NK-92 (cell line): ENCODE data around the gene AASDHPPT.

Experiments
- DNase-seq: peaks from one replicate; lab custom pipeline; 2025; ENCODE audit not compliant: unreplicated experiment; lab: John Stamatoyannopoulos, UW

The AASDHPPT gene

GRCh38 chr11:106082096-106082495 lies 4.6 kb downstream of the AASDHPPT start:
- DNase-seq: no peak

DNA sequence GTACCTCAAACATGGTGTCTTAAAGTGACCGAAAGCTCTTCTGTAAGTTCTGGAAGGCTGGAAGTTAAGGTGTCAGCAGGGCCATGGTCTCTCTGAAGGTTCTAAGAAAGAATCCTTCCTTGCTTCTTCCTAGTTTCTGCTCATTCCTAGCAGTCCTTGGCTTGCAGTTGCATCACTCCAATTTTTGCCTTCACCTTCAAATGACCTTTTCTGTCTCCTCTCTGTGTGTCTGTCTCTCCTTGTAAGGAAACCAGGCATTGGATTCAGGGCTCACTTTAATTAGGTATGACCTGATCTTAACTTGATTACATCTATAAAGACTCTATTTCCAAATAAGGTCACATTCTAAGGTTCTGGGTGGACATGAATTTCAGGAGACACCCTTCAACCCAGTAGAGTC lies 8.7 kb downstream of the AASDHPPT start:
- DNase-seq: no peak

GRCh38 chr11:106086850-106087249 lies 9.4 kb downstream of the AASDHPPT start:
- no peak for DNase-seq

DNA sequence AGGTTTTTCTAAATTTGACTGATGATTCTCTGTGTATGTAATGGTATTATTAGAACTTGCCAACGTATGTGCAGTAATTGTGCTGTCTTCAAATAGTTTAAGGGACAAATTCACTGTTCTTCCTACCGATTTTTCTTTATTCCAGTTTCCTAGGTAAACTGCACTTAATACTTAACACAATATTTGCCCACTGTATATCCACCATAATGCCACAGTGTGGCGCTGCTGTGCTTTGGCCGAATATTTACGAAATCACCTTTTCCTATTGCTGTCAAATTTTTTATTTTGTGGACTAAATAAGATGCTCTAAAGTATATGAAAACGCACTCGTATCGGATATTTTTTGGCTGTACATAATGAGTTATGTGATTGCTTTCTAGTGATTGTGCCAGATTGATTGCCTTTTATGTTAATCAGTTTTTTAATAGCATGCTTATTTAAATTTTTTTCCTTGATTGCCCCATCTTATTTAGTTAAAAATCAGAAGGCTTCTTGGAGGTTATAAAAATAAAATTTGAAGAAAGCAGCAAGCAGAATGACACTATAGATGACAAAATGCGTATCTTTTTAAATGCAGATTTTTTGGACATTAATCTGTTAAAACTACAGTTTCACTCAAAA lies 10.5 kb downstream of the AASDHPPT start:
- no peak for DNase-seq

- no peak for DNase-seq
Observed at GRCh38 chr11:106088896-106089295, 11.4 kb downstream of the AASDHPPT start.

GRCh38 chr11:106091480-106092123 lies 14.1 kb downstream of the AASDHPPT start:
- DNase-seq: no peak

GRCh38 chr11:106092446-106092845 lies 15.0 kb downstream of the AASDHPPT start:
- no peak for DNase-seq

GRCh38 chr11:106098893-106099553 lies 21.6 kb downstream of the AASDHPPT start:
- DNase-seq: no peak

DNA sequence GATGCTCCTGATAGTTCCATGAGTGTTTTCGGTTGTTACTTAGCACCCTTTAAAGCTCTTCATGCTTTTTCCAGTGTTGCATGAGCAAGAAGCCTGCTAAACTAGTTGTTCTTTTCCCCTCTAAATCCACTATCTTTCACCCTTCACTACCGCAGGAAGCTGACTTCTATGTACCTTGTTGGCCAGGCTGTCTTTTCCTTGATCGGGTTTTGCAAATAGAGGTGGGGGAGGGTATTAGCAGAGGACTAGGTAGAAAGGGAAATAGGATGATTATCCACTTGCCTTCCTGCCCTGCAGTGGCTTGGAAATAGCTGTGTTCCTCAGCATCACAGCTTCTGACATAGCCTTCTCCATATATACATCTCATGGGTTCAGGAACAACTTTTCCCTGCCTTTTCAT lies 23.9 kb downstream of the AASDHPPT start:
- no peak for DNase-seq

DNA sequence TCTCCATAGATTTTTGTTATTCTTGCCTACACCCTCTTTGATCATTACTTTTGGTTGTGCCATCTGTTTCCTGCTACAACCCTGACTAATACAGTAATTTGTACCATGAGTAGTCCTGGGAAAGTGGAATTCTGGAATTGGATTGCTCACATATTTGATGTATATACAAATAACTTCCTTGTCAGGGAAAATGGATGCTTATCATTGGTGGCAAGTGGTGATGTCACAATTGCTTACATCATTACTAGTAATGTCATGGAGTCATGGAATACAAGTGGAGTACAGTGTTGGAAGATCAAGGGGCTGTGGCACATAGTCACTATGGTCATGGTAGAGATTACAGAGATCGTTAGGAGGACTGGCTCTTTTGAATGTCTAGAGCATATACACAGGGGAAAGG lies 24.4 kb downstream of the AASDHPPT start:
- no peak for DNase-seq

DNA sequence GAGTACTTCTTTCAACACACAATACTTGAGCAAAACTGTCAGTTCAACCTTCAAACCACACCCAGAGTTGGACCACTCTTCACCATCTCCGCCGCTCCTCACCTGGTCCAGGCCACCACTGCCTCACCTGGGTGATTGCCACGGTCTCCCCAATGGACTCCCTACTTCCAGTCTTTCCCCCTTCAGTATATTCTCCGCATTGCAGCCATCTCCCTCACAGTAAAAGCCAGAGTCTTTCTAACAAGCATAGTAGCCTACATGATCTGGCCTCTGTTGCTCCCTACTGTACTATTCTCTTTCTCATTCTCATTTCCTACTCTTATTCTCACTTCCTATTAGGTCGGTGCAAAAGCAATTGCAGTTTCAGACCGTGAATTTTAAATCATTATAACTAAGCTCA lies 28.5 kb downstream of the AASDHPPT start:
- DNase-seq: no peak

DNA sequence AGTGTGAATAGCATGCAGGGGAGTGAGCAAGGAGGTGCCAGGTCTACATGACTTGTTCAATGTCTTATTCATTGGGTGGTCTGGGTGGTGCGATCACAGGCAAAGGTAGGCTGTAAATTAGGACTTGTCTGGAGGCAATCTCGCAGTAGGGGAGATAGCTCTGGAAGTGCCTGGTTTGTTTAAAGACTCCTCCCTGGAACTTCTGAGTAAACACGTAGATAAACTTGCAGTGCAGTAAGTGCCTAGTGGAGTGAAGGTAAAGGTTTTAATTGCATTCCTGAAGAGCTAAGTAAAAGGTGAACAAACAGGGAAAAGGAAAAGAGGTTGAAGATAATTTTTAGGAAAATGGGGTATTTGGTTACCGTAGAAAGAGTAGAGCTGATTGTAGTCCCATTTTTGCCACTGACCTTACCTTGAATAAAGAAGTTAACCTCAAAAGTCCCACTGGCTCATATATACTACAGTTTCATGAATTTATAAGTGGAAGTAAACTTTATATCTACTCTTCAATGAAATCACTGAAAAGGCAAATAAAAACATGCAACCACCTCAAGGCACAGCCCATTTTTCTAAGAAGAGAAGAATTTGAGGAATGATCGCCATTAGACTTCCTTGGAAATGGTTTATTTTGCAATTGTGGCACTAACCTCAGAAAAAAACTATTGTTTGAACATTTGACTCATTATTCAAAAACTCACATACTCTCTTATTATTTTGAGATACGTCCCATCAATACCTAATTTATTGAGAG lies 44.3 kb downstream of the AASDHPPT start:
- DNase-seq: no peak

- DNase-seq: no peak
Observed at GRCh38 chr11:106127604-106128003, 50.1 kb downstream of the AASDHPPT start.

DNA sequence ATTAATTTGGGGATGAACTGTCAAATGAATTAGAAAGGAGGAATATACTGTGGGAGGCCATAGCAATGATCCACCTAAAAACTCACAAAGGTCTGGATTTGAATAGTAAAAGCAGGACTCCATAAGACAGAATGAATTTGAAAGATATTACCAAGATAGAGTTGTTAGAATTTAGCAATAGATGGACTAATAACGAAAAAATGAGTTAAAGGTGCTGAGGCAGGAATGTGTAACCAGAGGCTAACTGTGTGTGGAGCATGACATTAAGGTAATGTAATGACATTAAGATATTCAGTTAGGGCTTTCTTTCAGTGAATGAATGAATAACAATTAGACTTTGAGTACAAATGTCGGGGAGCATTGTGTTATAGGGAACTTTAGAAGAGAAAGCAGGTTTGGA lies 51.3 kb downstream of the AASDHPPT start:
- no peak for DNase-seq

GRCh38 chr11:106131998-106132397 lies 54.5 kb downstream of the AASDHPPT start:
- DNase-seq: no peak

- no peak for DNase-seq
Observed at GRCh38 chr11:106132582-106133354, 55.3 kb downstream of the AASDHPPT start.

- DNase-seq: no peak
Observed at GRCh38 chr11:106133529-106133928, 56.1 kb downstream of the AASDHPPT start.

GRCh38 chr11:106137061-106137460 lies 59.6 kb downstream of the AASDHPPT start:
- no peak for DNase-seq

DNA sequence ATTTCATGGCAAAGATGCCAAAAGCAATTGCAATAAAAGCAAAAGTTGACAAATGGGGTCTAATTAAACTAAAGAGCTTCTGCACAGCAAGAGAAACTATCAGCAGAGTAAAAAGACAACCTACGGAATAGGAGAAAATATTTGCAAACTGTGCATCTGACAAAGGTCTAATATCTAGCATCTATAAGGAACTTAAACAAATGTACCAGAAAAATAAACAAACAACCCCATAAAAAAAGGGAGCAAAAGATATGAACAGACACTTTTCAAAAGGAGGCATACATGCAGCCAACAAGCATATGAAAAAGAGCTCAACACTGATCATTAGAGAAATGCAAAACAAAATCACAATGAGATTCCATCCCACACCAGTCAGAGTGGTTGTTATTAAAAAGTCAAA lies 60.3 kb downstream of the AASDHPPT start:
- no peak for DNase-seq
